Smooth muscle cell (in vitro differentiated cells): ENCODE results near the gene MOV10L1. TPM values are rescaled to one million over a fixed set of nuclear protein-coding genes. Genes with fewer than 3 reads are reported as not detected.

Experiments
- DNase-seq: peaks from one replicate; lab custom pipeline; 2025; ENCODE audit not compliant: unreplicated experiment; lab: John Stamatoyannopoulos, UW
- H2AFZ ChIP-seq: fragments of 200-600 bp; sonication (generic); 2 replicates; pipeline ENCODE4 v1.6.0; 2016; ENCODE audit warnings: antibody characterized with exemption, low read depth, mild to moderate bottlenecking
- H3F3A ChIP-seq: fragments of 200-600 bp; sonication (generic); 2 replicates; pipeline ENCODE4 v1.6.0; 2017; ENCODE audit warnings: antibody characterized with exemption, low read depth
- H3K27ac ChIP-seq: fragments of 200-600 bp; sonication (generic); 2 replicates; pipeline ENCODE4 v1.5.1; 2016; ENCODE audit warnings: low read depth, mild to moderate bottlenecking
- H3K27me3 ChIP-seq: fragments of 200-600 bp; sonication (generic); 2 replicates; pipeline ENCODE4 v1.6.1; 2016; ENCODE audit warnings: low read depth, mild to moderate bottlenecking
- H3K36me3 ChIP-seq: fragments of 200-600 bp; sonication (generic); 2 replicates; pipeline ENCODE4 v1.5.1; 2016; ENCODE audit warnings: low read depth
- H3K4me1 ChIP-seq: fragments of 200-600 bp; sonication (generic); 2 replicates; pipeline ENCODE4 v1.5.1; 2016; ENCODE audit warnings: low read depth
- H3K4me2 ChIP-seq: fragments of 200-600 bp; sonication (generic); 2 replicates; pipeline ENCODE4 v1.6.0; 2016; ENCODE audit warnings: mild to moderate bottlenecking
- H3K4me3 ChIP-seq: fragments of 200-600 bp; sonication (generic); 2 replicates; pipeline ENCODE4 v1.5.1; 2016; ENCODE audit warnings: mild to moderate bottlenecking
- H3K79me2 ChIP-seq: fragments of 200-600 bp; sonication (generic); 2 replicates; pipeline ENCODE4 v1.6.0; 2016; ENCODE audit warnings: low read depth, mild to moderate bottlenecking
- H3K9ac ChIP-seq: fragments of 200-600 bp; sonication (generic); 2 replicates; pipeline ENCODE4 v1.6.0; 2016; ENCODE audit warnings: low read depth
- H3K9me3 ChIP-seq: fragments of 200-600 bp; sonication (generic); replicated peaks from 2 replicates; pipeline ENCODE4 v1.5.1; 2016; ENCODE audit warnings: low read depth
- H4K20me1 ChIP-seq: fragments of 200-600 bp; sonication (generic); 2 replicates; pipeline ENCODE4 v1.6.0; 2016; ENCODE audit warnings: low read depth
- CTCF ChIP-seq: fragments of 200-600 bp; sonication (generic); IDR thresholded peaks from 2 replicates; pipeline ENCODE4 v1.5.1; 2017; ENCODE audit warnings: borderline replicate concordance, mild to moderate bottlenecking, antibody characterized with exemption; ENCODE audit not compliant: insufficient read depth, poor library complexity, severe bottlenecking
- WGBS: methylation state at CpG from one replicate; pipeline ENCODE4 v1.1.7; 2016; ENCODE audit warnings: low lambda C conversion rate; 5-methylcytosine and 5-hydroxymethylcytosine counted together
- polyA plus RNA-seq: library from polyadenylated mRNA; unstranded; fragments of >200 nt; fragmentation: Nextera tagmentation; extraction: Ambion mirVana; gene quantifications from 2 replicates; pipeline ENCODE4 v1.2.1, GENCODE V29; 2016
- total RNA-seq: library from RNA; depleted of rRNA; stranded (reverse); fragments of >200 nt; gene quantifications from 2 replicates; pipeline ENCODE4 v1.2.3, GENCODE V29; 2014

The MOV10L1 gene
- total and polyA plus RNA-seq, 2 experiments from 2014 or later = 0.10 to 0.85 TPM

GRCh38 chr22:50189184-50189848, 99.5 kb downstream of the MOV10L1 start:
- peak overlapping the region; percentile 91 for H3K4me2 ChIP-seq
- H3K9me3 ChIP-seq = no peaks in the 10 kb centered on the region
- H3K79me2 ChIP-seq = peaks cover 62% of the 10 kb centered on the region
- no peak overlapping the region for H3K9ac ChIP-seq
- H3K27me3 ChIP-seq = no peaks in the 10 kb centered on the region
- DNase-seq = no peak
- no peak overlapping the region for H2AFZ ChIP-seq
- H3K36me3 ChIP-seq = no peaks in the 10 kb centered on the region
- WGBS = 88% methylated on average over 20 of the region's 20 CpGs
- peaks cover 13% of the 10 kb centered on the region for H3K4me1 ChIP-seq
- peaks cover 43% of the 10 kb centered on the region for H4K20me1 ChIP-seq
- peak overlapping the region; percentile 72 for H3K27ac ChIP-seq
- no peaks in the 10 kb centered on the region for H3F3A ChIP-seq
- no peak for TF ChIP-seq CTCF
- no peak overlapping the region for H3K4me3 ChIP-seq

GRCh38 chr22:50189849-50190181, 100.0 kb downstream of the MOV10L1 start:
- peaks cover 13% of the 10 kb centered on the region for H3K4me1 ChIP-seq
- no peaks in the 10 kb centered on the region for H3K27me3 ChIP-seq
- peaks cover 43% of the 10 kb centered on the region for H4K20me1 ChIP-seq
- H3K79me2 ChIP-seq = peaks cover 62% of the 10 kb centered on the region
- TF ChIP-seq CTCF = no peak
- no peak overlapping the region for H2AFZ ChIP-seq
- no peaks in the 10 kb centered on the region for H3K9me3 ChIP-seq
- no peak for DNase-seq
- H3K36me3 ChIP-seq = no peaks in the 10 kb centered on the region
- peak overlapping the region; percentile 72 for H3K27ac ChIP-seq
- WGBS = 48% methylated on average over 4 of the region's 4 CpGs
- H3K4me3 ChIP-seq = peak overlapping the region; percentile 51
- no peaks in the 10 kb centered on the region for H3F3A ChIP-seq
- H3K4me2 ChIP-seq = peak overlapping the region; percentile 91
- H3K9ac ChIP-seq = no peak overlapping the region

GRCh38 chr22:50190182-50190940, 100.6 kb downstream of the MOV10L1 start:
- peaks cover 43% of the 10 kb centered on the region for H4K20me1 ChIP-seq
- H2AFZ ChIP-seq = peak overlapping the region; percentile 39
- H3K79me2 ChIP-seq = peaks cover 62% of the 10 kb centered on the region
- H3K4me3 ChIP-seq = peak overlapping the region; percentile 51
- 27% methylated on average over 31 of the region's 43 CpGs for WGBS
- H3K4me2 ChIP-seq = peak overlapping the region; percentile 91
- no peaks in the 10 kb centered on the region for H3K9me3 ChIP-seq
- H3K4me1 ChIP-seq = peaks cover 13% of the 10 kb centered on the region
- H3K36me3 ChIP-seq = no peaks in the 10 kb centered on the region
- H3F3A ChIP-seq = no peaks in the 10 kb centered on the region
- H3K9ac ChIP-seq = peak overlapping the region; percentile 65
- H3K27me3 ChIP-seq = no peaks in the 10 kb centered on the region
- peak; percentile 33 for TF ChIP-seq CTCF
- peak overlapping the region; percentile 72 for H3K27ac ChIP-seq
- peak; percentile 61 for DNase-seq
